GM18909 (cell line): Measurements from ENCODE around the gene TFAP2A.

ENCODE experiments used
- ATAC-seq: cut with Tn5 transposase; IDR thresholded peaks from one replicate; pipeline ENCODE4 v1.9.1; 2021; ENCODE audit warnings: mild to moderate bottlenecking; ENCODE audit not compliant: unreplicated experiment, poor library complexity

TFAP2A gene

GRCh38 chr6:10402648-10403311 lies 12.1 kb downstream of the TFAP2A start:
- no peak for ATAC-seq

- ATAC-seq, result no peak
Observed at GRCh38 chr6:10401632-10402223, 13.1 kb downstream of the TFAP2A start.

- ATAC-seq, result no peak
Observed at GRCh38 chr6:10401004-10401536, 13.8 kb downstream of the TFAP2A start.

- ATAC-seq, result no peak
Observed at GRCh38 chr6:10400330-10400729, 14.5 kb downstream of the TFAP2A start.

- ATAC-seq, result no peak
Observed at GRCh38 chr6:10399451-10399850, 15.4 kb downstream of the TFAP2A start.

GRCh38 chr6:10398446-10399218 lies 16.2 kb downstream of the TFAP2A start:
- ATAC-seq, result no peak

- no peak for ATAC-seq
Observed at GRCh38 chr6:10397756-10398445, 17.0 kb downstream of the TFAP2A start.

- ATAC-seq, result no peak
Observed at GRCh38 chr6:10396785-10397184, 18.1 kb downstream of the TFAP2A start.

GRCh38 chr6:10395704-10396546 lies 18.9 kb downstream of the TFAP2A start:
- ATAC-seq, result no peak

GRCh38 chr6:10395171-10395703 lies 19.6 kb downstream of the TFAP2A start:
- no peak for ATAC-seq

- no peak for ATAC-seq
Observed at GRCh38 chr6:10393544-10394225, 21.2 kb downstream of the TFAP2A start.

GRCh38 chr6:10391799-10392198 lies 23.1 kb downstream of the TFAP2A start:
- no peak for ATAC-seq

GRCh38 chr6:10391299-10391630 lies 23.6 kb downstream of the TFAP2A start:
- ATAC-seq, result no peak

- no peak for ATAC-seq
Observed at GRCh38 chr6:10390495-10391298, 24.2 kb downstream of the TFAP2A start.

- ATAC-seq, result no peak
Observed at GRCh38 chr6:10389739-10390494, 25.0 kb downstream of the TFAP2A start.

GRCh38 chr6:10386756-10387654 lies 27.9 kb downstream of the TFAP2A start:
- no peak for ATAC-seq

GRCh38 chr6:10386220-10386619 lies 28.7 kb downstream of the TFAP2A start:
- no peak for ATAC-seq
